HCEC 1CT (cell line): ENCODE measurements around the gene EFEMP2.

ENCODE experiments used
- DNase-seq: peaks from one replicate; pipeline ENCODE4 v3.0.0-alpha.2; 2017

Gene EFEMP2

DNA sequence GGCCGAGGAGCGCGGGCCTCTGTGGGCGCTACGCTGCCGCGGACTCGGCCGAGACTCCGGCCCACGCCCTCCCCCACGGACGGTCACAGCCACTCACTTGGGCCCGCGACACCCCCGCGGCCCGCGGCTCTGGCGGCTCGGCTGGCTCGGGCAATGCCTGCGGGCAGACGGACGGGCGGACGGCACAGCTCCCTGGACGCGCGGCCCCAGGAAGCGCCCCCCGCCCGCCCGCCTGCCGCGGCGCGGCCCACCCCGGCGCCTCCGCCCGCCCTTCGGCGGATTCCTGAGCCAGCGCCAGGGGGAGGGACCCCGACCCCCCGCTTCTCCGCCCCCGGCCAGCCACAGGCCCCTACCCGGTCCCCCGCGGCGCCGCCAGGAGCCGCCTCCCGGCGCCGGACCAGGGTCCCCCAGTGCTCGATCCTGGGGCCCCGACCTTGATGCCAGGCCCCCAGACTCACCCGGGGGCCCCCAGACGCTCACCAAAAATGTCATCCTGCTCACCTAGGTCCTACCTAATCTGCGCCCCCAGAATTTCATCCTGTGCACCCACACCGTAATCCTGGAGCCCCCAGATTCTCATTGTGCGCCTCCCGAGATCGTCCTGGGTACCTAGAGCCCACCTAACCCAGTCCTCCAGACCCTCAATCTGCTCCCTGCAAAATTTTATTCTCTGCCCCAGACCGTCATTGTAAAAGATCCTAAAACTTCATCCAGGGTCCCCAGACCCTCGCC, at the start of gene EFEMP2:
Gene EFEMP2, minus strand, starts transcription at position 215 of the 732 bp plus-strand sequence. CDS start 446 bp downstream, outside the sequence.
- DNase-seq: no peak

DNA sequence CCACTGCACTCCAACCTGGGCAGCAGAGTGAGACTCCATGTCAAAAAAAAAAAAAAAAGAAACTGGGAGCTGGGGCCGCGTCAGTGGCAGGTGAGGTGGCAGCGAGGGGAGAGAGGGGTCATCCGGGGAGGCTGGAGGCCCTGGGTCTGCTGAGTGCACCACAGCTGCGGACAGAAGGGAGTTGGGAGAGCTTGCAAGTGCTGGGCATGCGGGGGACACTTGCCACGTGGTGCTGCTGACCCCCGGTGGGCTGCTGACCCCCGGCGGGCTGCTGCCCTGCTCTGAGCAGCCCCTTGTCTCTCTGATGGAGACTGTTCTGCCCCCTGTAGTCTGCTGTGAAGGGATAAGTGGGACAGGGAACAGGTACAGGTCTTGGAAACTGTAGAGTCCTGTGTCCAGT, 49.3 kb upstream of the EFEMP2 start:
- DNase-seq: no peak

DNA sequence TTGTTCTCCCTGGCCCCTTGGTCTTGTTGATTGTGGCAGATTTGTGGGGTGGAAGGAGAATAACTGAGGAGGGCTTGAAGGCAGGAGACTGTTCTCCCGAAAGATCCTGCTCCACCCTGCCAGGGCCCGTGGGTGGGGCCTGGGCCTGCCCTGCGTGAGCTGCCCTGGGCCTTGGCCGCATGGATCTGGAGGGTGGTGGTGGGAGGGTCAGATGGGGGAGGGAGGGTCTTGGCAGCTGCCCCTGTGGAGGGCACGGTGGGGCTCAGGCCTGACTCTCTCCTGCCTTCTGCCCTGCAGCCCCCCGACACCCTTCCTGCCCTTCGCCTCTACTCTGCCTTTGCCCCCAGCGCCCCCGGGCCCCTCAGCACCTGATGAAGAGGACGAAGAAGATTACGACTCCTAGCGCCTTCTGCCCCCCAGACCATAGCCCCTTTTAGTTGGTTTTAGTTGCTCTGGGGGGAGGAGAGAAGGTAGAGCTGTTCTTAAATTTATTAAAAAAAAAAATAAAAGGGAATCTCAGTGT, 48.5 kb upstream of the EFEMP2 start:
- no peak for DNase-seq

DNA sequence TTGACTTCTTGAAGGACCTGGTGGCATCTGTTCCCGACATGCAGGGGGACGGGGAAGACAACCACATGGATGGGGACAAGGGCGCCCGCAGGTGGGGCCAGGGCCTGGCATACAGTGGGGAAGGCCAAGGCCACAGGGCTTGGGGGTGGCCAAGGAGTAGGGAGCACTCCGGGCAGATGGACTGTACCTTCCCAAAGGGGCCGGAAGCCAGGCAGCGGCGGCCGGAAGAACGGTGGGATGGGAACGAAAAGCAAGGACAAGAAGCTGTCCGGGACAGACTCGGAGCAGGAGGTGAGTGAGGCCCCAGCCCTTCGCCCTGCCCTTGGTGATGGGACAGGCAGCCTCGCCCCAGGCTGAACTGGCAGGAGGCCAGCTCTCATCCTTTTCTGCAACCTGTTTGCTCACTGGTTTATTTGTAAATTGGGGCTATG, 47.8 kb upstream of the EFEMP2 start:
- DNase-seq: no peak

DNA sequence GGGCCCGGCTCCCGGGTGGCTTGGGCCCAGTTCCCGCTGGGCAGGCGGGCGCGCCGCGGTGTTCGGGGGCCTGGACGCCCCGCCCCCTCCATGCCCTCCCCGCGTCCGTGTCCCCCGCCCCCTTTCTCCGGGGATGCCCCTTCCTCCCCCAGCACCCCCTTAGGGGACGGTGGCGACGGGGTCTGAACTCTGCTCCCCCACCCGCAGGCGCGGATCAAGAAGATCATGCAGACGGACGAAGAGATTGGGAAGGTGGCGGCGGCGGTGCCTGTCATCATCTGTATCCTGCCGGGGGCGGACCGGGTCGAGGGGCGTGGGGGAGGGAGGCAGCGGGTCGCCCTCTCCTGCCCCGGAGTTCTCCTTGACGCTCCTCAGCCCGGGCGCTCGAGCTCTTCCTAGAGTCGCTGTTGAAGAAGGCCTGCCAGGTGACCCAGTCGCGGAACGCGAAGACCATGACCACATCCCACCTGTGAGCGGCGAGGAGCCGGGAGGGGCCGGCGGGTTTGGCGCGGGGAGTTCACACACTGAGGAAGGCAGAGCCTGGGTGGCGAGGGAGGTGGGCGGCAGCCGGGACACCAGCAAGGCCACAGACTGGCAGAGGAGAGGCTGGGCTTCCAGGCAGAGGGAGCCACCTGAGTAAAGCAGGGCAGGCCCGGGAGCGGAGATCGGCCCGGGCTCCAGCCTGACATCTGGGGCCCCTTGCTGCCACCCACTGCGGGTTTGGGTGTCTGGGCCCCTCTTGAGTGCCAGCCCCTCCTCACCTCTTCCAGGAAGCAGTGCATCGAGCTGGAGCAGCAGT, 47.2 kb upstream of the EFEMP2 start:
- no peak for DNase-seq

DNA sequence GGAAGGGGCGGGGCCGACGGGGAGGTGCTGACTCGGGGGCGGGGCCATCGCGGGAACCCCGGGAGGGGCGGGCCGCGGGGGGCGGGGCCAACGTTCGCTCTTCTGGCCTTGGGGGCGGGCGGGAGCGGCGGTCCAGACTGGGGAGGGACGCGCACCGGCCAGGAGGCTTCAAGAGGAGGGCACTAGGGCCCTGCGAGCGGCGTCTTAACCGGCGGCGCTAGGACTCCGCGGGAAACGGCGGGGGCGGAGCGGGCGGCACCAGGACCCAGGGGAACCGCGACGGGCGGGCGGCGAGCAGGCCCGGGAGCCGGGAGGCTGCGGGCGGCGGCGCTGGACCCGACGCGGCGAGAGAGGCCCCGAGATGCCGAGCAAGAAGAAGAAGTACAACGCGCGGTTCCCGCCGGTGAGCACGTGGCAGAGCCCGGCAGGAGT, 46.6 kb upstream of the EFEMP2 start, which contains the start of gene DRAP1:
Gene DRAP1, plus strand, starts transcription at position 286 of the 432 bp plus-strand sequence. Its CDS starts 76 bp downstream, at position 362.
- peak; percentile 99 for DNase-seq

DNA sequence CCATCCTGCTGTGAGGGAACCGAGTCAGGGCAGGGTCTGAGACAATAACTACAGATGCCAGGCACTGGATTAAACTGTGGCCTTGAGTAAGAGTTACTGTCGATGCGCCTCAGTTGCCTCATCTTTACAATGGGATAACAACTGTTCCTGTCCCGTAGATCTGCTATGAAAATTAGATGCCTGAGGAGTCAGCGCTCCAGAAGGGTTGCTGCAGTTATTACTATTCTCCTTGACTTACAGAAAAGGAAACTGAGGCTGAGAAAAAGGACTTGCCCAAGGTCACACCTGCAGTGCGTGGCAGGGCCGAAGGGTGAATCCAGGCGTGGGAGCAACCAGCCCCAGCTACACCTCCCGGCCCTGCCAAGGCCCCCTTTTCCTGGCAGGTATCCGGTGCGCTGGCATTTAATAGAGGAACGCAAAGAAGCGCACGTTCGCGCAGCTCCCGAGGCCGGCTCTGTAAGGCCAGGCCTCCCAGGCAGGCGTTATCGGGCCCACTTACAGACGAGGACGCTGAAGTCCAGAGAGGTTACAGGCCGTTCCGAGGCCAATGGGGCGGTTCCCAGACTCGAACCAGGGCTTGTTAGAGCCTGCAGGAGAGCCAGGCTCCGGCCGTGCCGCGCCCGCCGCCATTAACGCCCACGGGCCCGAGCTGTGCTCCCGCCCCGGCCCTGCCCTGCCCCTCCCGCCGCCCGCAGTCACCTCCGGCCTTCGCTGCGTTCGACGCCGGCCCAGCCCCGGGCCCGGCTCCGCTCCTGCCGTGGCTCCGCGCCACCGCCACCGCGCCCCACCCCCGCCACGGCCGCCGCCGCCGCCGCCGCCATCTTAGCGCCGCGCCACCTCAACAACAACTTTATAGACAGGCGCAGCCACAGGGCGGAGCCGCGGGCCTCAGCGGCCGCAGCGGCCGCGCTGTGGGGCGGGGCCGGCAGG, 45.9 kb upstream of the EFEMP2 start, which contains the start of gene C11orf68:
Gene C11orf68, minus strand, starts transcription at position 852 of the 930 bp plus-strand sequence. Its CDS starts 31 bp downstream, at position 821.
- no peak for DNase-seq

DNA sequence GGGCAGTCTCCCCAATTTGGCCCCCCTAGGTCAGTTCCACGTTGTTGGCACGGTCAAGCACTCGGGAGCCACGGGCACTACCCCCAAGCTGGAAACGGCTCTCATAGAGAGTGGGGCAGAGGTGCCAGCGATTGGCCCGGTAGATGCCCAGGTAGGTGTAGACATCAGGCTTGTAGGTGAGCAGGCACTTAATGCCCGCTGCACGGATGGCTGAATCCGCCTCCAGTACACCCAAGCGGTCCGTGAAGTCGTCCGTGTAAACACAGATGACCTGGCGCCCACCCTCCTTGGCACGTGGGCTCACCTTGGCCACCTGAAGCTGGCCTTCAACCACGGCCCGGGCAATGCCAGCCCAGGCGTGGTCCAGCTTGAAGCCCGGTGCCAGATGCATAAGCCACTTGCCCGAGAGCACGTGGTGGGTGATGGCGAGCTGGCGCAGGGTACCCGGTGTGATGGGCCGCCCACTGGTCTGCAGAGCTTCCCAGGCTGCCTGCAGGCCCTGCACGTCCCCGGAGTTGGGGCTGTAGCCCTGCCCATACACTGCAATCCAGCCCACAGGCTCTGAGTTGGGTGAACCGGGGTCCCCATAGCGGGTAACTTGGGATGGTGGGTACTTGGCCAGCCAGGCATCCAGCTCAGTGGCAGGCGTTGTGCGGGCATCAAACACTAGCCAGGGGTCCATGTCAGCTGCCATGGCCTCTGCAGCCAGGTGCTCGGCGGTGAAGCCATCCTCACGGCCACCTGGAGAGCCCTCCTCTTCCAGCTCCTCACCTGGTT, 45.0 kb upstream of the EFEMP2 start:
- no peak for DNase-seq

DNA sequence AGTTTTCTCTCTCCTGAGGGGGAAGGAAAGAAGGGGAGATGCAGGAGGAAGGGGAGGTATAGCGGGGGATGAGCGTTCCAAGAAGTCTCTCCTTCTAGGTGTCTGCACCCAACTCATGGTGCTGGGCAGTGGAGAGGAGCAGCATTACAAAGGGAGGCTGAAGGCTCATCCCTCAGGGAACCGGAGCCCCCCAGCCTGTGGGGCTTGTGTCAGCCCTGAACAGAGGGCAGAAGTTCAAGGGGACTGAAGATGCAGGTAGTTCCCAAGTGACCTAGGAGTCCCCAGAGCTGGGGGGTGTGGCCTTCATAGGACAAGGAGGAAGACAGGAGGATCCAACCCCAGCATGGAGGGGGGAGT, 44.5 kb upstream of the EFEMP2 start:
- no peak for DNase-seq

DNA sequence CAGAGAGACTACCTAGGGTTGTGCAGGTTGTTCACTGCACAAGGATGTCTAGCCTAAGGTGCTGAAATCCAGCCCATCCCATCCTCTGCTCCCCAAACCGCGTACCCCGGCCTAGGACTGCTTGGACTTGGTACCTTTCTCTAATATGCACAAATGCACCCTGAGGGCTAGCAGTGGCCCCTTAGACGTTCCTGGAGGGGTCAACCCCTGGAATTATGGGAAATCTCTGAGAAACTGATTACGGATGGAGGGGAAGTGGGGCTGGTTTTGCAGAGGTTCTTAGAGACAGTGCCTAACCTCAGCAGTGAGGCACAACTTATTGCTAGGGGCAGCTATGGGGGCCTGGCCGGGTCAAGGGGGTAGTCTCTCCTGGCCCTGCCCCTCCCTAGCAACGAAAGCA, 43.8 kb upstream of the EFEMP2 start:
- no peak for DNase-seq

DNA sequence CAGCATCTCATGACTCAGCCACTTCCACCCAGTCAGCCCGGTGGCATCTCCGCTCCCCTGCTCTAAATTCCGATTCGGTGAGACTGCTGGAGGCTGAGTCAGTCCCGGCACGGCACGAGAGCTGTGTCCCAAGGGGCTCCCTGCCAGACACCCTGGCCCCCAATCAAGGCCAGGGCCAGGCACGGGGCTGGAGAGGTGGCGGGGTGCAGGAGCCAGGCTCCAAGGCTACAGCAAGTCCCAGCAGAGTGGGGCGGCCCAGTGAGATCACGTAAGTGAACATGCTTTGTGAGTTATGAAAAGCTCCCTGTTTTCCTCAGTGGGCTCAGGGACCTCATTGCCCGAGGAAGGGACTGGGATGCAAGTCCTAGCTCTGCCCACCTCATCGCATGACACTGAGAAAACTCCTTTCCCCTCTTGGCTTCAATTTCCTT, 43.2 kb upstream of the EFEMP2 start:
- DNase-seq: peak; percentile 99

DNA sequence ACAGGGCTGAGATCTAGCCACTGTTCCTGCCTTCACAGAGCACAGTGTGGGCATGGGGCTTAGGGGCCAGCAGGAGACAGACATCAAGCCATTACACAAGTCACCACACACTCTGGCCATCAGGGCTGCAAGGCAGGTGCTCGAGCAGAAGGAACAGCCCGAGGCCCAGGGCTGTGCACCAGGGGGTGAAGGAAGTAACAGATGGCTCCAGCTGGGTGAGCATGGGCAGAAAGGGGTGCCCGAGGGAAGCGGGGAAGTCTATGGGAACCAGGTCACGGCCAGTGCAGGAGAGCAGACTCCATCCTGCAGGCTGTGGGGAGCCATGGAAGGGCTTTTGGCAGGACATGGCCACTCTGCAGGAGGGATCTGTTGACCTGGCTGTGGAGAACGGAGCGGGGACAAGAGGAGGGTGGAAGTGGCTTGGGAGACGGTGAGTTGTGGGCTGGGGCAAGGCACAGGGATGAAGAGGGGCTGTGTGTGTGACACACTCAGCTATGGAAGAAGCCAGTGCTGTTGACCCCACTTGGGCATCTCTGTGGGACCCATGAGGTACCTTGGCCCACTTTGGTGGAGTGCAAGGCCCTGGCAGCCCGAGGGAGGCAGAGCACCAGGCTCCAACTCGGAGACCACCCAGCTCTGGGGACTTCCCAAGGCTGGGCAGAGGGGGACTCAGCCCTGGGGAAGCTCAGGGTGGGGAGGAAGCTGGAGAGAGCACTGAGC, 42.7 kb upstream of the EFEMP2 start:
- DNase-seq: peak; percentile 73

DNA sequence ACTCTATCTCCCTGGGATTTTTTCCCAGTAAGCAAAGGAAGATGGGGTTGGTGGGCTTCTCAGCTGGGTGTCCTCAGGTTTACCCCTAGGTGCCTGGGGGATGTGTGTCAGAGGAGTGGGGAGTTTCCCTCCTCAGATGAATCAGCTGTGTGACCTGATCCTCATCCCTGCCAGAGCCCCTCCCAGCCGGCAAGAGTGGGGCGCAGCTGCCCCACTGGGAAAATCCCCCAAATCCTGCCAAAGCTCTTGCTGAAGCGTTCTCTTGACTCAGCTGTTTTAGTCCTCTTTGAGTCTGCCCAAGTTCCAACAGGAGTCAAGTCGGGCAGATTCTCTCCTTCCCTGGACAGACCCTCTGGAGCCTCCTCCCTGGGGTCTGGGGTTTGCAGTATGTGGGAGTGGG, 40.2 kb upstream of the EFEMP2 start:
- DNase-seq: peak; percentile 83

DNA sequence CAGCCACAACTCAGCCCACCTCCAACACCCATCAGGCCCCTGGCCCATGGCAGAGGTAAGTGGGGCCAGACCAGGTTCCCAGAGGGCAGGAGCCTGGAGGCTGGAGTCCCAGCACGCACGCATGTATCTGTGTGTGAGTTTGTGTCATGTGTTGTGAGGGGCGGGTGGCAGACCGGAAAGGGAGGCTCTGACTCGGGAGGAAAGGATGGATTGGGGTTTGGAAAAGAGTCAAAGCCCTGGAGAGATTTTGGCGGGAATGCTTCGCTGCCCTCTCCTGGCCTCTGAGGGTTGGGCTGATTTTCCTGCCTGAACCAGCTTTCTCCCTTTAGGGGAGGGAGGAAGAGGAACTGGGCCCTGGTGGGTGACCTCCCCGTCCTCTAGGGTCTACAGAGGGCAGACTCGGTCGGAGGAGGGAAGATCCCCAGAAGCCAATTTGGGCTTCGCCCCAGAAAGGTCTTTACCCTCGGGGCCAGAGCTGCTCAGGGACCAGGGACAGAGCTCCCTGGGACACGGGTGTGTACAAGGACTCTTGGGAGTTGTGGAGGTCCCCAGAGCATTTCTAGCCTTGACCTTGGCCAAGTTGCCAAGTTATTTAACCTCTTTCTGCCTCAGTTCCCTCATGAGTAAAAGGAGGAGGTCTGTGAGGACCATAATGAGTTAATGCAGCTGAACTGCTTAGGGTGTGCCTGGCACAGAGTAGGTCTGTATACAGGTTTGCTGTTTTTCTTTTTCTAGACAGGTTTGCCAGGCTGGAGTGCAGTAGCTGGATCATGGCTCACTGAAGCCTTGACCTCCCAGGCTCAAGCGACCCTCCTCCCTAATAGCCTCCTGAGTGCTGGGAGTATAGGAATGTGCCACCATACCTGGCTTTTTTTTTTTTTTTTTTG, 39.3 kb upstream of the EFEMP2 start:
- DNase-seq: peak; percentile 93

DNA sequence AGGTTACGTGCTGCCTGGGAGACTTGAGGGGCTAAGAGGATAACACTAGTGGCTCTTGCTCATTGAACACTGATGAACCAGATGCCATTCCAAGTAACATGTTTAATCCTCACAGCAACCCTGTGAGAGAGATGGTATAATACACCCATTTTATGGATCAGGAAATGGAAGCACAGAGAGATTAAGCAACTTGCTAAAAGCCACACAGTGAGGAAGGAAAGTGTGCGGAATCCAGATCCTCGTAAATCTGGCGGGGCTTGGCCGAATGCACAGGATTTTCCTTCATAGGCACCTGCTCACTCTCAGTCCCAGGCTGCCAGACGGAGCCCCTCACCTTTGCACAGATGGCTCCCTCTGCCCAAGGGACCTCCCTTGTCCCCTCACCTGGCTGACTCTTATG, 35.3 kb upstream of the EFEMP2 start:
- DNase-seq: no peak

DNA sequence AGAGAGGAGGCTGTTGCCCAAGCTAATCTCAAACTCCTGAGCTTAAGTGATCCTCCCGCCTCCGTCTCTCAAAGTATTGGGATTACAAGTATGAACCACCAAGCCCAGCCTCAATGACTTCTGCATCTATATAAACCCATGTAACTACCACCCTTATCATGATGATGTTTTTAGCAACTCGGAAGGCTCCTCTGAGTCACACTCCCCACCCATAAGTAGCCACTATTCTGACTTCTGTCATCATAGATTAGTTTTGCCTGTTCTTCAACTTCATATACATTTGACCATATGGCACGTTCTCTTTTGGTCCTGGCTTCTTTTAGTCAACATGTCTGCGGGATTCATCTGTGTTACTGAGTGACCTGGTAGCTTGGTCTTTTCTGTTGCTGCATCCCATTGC, 34.0 kb upstream of the EFEMP2 start:
- no peak for DNase-seq

DNA sequence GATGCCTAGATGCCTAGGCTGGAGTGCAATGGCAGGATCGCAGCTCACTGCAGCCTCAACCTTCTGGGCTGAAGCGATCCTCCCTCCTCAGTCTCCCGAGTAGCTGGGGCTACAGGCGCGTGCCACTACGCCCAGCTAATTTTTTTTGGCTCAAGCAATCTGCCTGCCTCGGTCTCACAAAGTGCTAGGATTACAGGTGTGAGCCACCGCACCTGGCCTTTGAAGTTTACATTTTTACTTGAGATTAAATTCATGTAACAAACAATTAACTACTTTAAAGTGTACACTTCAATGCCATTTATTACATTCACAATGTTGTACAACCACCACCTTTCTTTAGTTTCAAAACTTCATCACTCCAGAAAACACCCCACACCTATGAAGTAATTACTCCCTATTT, 31.1 kb upstream of the EFEMP2 start:
- DNase-seq: no peak

DNA sequence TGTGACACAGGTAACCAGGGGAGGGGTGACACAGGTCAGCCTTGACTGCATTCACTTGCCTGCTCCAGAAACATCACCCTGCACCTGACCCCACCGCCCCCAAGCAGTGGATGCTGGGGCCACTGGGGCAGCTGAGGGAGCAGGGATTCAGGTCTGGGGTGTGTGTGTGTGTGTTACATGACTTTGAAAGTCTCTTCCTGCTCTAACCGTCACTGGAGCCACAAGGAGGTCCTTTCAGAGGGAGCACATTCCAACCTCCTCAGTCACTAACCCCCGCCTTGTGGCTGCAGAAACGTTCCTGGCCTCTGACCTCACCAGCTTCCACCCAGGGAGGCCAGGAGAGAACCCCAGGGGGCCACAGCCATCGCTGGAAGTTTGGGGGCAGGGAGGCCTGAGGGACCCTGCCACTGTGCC, 30.5 kb upstream of the EFEMP2 start:
- DNase-seq: peak; percentile 93

DNA sequence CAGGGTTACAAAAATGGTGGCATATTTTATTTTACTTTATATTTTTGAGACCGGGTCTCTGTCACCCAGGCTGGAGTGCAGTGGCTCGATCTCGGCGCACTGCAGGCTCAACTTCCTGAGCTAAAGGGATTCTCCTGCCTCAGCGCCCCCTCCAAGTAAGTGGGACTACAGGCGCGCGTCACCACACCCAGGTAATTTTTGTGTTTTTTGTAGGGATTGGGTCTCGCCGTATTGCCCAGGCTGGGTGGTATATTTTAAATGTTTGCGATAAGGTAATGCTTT, 28.2 kb upstream of the EFEMP2 start:
- no peak for DNase-seq
